GM12892 (cell line): ENCODE data around the gene TMED9.
"Not testable (repeated sequence)": the region's sequence is repeated elsewhere in the genome, so short reads cannot be mapped to it uniquely, and the experiment has no call there.

Experiments
- POLR2A ChIP-seq: IDR thresholded peaks from 2 replicates; pipeline ENCODE4 v1.6.1; 2011; ENCODE audit warnings: low read depth, low read length, control low read depth
- POLR2AphosphoS5 ChIP-seq: IDR thresholded peaks from 2 replicates; pipeline ENCODE4 v1.6.1; 2011; ENCODE audit warnings: low read depth, low read length, control low read depth
- TAF1 ChIP-seq: IDR thresholded peaks from 2 replicates; pipeline ENCODE4 v1.6.1; 2011; ENCODE audit warnings: low read depth, mild to moderate bottlenecking, control low read depth, low read length, borderline replicate concordance

GRCh38 chr5:177645462-177645861 is 53.5 kb downstream of the TMED9 start:
- not testable (repeated sequence) for TF ChIP-seq TAF1, POLR2AphosphoS5, POLR2A
